Right lobe of liver (tissue), 6 donors: ENCODE data around the gene MPPED1. TPM values are rescaled to one million over a fixed set of nuclear protein-coding genes. Genes with fewer than 3 reads are reported as not detected.

Experiments used
- ATAC-seq, 4 donors: fragments of 200-7000 bp; cut with Tn5 transposase; one replicate each; pipeline ENCODE4 v1.9.1; 2020; ENCODE audit warnings: mild to moderate bottlenecking in 4 of 4, moderate library complexity in 4 of 4
- DNase-seq, 3 donors: peaks; one replicate each; pipeline ENCODE4 v3.0.0-alpha.2; 2020
- H3K27ac ChIP-seq, 3 donors: fragments of 200-600 bp; one replicate each; pipeline ENCODE4 v1.8.0; 2022
- H3K27me3 ChIP-seq, 2 donors: fragments of 200-600 bp; one replicate each; pipeline ENCODE4 v1.8.0; 2022
- H3K36me3 ChIP-seq, 4 donors: fragments of 200-600 bp; sonication (generic) in 1 of 4; one replicate each; pipeline versions ENCODE4 v1.5.1 to v1.8.0; 2017 to 2022; ENCODE audit warnings: control low read depth in 1 of 4
- H3K4me1 ChIP-seq, 4 donors: fragments of 200-600 bp; sonication (generic) in 1 of 4; one replicate each; pipeline versions ENCODE4 v1.5.1 to v1.8.0; 2017 to 2022; ENCODE audit warnings: control low read depth in 1 of 4
- H3K4me3 ChIP-seq, 3 donors: fragments of 200-600 bp; one replicate each; pipeline ENCODE4 v1.8.0; 2022
- H3K9me3 ChIP-seq, 4 donors: fragments of 200-600 bp; sonication (generic) in 1 of 4; one replicate each; pipeline versions ENCODE4 v1.5.1 to v1.8.0; 2017 to 2022; ENCODE audit warnings: control low read depth in 1 of 4
- CTCF ChIP-seq, 4 donors: fragments of 200-600 bp in 3 of 4; fragments of 450-650 bp in 1 of 4; IDR thresholded peaks; one replicate each; pipeline versions ENCODE4 v1.5.1 to v1.8.0; 2016 to 2022; ENCODE audit warnings: antibody characterized with exemption in 4 of 4, mild to moderate bottlenecking in 2 of 4
- POLR2A ChIP-seq: fragments of 450-650 bp; IDR thresholded peaks from one replicate; pipeline ENCODE4 v1.6.1; 2017; ENCODE audit warnings: antibody characterized with exemption, mild to moderate bottlenecking
- WGBS: methylation state at CpG from one replicate; pipeline ENCODE4 v1.1.6; 2018; ENCODE audit warnings: low coverage, low lambda C conversion rate; ENCODE audit not compliant: insufficient coverage; ENCODE audit errors: missing lambda C conversion rate; 5-methylcytosine and 5-hydroxymethylcytosine counted together
- intact Hi-C, 2 donors: fragments of 100-400 bp; cut with DNase I; formaldehyde crosslinking; loops; one replicate each; pipeline versions ENCODE4 v1.11.2 to v1.14.1; 2022
- total RNA-seq, 6 experiments: library from RNA; depleted of rRNA in 2 of 6; stranded (reverse); fragments of >200 nt in 2 of 6; fragmentation: NEBNext Ultra II Directional in 3 of 6; extraction: Animal tissue kit (Norgen Biotek cat#: 25700) in 3 of 6; gene quantifications; one replicate each; pipeline versions ENCODE4 v1.1.0 to v1.2.4, GENCODE V29; 2016 to 2023
- donor health status: DM: no; HTN: yes; CAD: no.
- donor health status: DM: no; HTN: no; CAD: no.
- donor health status: DM: no; HTN: no; CAD: no.
- donor health status: DM: no; HTN: yes; CAD: no.
- donor health status: DM: no; HTN: yes; CAD: no.

The MPPED1 gene
- total RNA-seq, 6 experiments from 2014 or later, result 2.4 to 13.8 (median 11.3) TPM

DNA sequence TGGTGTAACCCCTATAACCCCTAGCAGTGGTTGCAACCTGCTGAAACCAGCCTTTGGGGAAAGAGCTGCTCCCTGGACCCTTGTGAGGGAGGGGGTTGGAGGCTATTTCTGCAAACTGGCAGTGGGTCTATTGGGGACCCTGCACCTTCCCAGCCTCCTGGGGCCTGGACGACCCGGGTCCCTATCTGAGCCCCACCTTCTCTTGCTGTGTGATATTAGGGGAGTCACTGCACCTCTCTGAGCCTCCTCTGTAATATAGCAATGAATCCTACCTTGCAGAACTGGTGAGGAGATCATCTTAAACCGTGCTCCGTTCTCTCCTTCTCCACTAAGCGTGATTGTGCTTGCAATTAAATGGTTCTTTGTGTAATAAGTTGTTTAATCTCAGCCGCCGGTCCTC is 24.0 kb upstream of the MPPED1 start:
- intact Hi-C loops, result loop anchor here (5.0 kb wide), 4 partner anchors 89 to 439 kb away; no protein-coding TSS in a partner anchor
- TF ChIP-seq POLR2A (no peak), CTCF (IDR thresholded peaks at IDR 0.05) (no peak)
- no peak overlapping the region for H3K27ac ChIP-seq
- no peaks in the 10 kb centered on the region for H3K36me3 ChIP-seq
- WGBS, result 68% methylated on average over 5 of the region's 7 CpGs
- no peaks in the 10 kb centered on the region for H3K9me3 ChIP-seq
- DNase-seq (no peak), ATAC-seq (no peak)
- no peaks in the 10 kb centered on the region for H3K27me3 ChIP-seq
- H3K4me3 ChIP-seq, result no peak overlapping the region
- peaks cover 0 to 41% (median 19%) of the 10 kb centered on the region in 4 donors for H3K4me1 ChIP-seq

DNA sequence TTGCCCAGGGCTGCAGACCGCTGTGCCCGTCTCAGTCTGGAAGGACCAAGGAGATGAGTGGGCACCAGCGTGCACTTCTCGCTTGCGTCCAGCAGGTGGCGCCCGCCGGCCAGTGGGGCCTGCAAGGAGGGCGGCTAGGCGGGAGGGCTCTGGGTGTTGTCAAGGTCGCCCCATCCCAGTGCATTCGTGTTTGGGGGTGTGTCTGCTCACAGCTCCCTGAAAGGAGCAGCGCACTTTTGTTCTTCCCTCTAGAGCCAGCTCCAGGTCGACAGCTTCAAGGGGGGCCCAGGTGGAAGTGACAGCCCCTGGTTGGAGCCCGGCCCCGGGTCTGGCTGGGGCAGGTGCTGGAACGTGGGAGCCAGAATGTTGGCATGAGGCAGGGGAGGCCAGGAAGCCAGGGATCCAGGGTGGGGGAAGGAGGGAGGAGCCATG is 23.4 kb upstream of the MPPED1 start:
- DNase-seq, result peak; percentile 80 to 85 (median 81)
- H3K27me3 ChIP-seq, result no peaks in the 10 kb centered on the region
- intact Hi-C loops, result loop anchor here (5.0 kb wide), 4 partner anchors 89 to 439 kb away; no protein-coding TSS in a partner anchor
- no peak overlapping the region for H3K4me3 ChIP-seq
- 4% methylated on average over 14 of the region's 17 CpGs for WGBS
- H3K27ac ChIP-seq, result peak overlapping the region in 2 of 3 donors; percentile 22 to 40
- TF ChIP-seq POLR2A (no peak), CTCF (IDR thresholded peaks at IDR 0.05) (peak; percentile 95 to 100 (median 98))
- ATAC-seq, result peak; percentile 65 to 79 (median 72)
- H3K4me1 ChIP-seq, result peaks cover 0 to 41% (median 19%) of the 10 kb centered on the region in 4 donors
- H3K36me3 ChIP-seq, result no peaks in the 10 kb centered on the region
- no peaks in the 10 kb centered on the region for H3K9me3 ChIP-seq

DNA sequence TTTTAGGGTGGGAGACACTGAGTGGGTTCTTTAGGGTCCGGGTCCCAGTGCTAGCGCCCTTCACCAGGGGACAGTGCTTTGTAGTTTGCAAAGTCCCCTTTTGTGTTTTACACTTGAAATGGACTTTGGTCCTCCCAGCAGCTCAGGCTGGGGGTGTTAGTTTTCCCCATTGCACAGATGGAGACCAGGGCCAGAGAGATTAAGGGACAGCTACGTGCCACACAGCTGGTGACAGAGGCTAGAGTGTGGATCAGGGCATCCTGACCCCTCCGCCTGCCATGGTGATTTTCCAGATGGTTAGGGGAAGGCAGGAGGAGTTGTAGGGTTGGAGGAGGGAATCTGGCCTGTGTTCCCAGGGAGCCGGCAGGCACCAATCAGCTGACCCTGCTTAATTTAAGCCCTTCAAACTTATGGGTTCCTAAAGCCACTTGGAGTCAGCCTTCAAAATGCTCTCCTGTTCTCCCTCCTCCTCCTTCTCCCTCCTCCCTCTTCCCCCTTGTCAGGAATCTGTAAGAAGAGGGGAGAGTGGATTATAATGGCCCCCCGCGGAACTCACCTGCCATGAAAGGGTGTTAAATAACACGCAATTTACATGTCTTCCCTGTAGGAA is 22.5 kb upstream of the MPPED1 start:
- Histone ChIP-seq H3K9me3 (no peaks in the 10 kb centered on the region), H3K27ac (peak overlapping the region; percentile 22 to 79 (median 40)), H3K27me3 (no peaks in the 10 kb centered on the region), H3K4me1 (peaks cover 0 to 41% (median 19%) of the 10 kb centered on the region in 4 donors), H3K36me3 (no peaks in the 10 kb centered on the region), H3K4me3 (no peak overlapping the region)
- intact Hi-C loops, result loop anchor here (5.0 kb wide), 4 partner anchors 88 to 438 kb away; no protein-coding TSS in a partner anchor
- 61% methylated on average over 6 of the region's 8 CpGs for WGBS
- peak in 1 of 3 donors; percentile 61 for DNase-seq
- TF ChIP-seq POLR2A, result peak; percentile 26
- TF ChIP-seq CTCF (IDR thresholded peaks at IDR 0.05), result no peak
- ATAC-seq, result peak; percentile 4 to 51 (median 44)

DNA sequence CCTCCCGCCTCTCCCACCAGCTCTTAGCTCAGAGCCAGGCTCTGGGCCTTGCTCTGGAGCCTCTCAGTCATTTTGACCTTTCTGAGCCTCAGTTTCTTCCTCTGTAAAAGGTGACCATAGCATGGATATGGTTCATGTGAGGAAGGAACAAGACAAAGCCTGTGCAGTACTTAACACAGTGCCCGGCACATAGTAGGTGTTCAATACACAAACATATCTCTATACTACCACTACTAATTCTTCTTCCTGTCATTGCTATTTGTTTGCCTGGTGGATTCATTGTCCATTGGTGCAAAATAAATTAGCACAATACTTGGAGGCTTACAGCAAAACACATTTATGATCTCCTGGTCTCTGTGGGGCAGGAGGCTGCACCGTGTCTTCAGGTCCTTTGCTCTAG is 21.6 kb upstream of the MPPED1 start:
- DNase-seq (no peak), ATAC-seq (no peak)
- H3K27me3 ChIP-seq, result no peaks in the 10 kb centered on the region
- H3K4me3 ChIP-seq, result no peak overlapping the region
- 76% methylated on average over 2 of the region's 3 CpGs for WGBS
- no peaks in the 10 kb centered on the region for H3K9me3 ChIP-seq
- intact Hi-C loops, result no loop called here
- H3K4me1 ChIP-seq, result peaks cover 0 to 41% (median 19%) of the 10 kb centered on the region in 4 donors
- H3K27ac ChIP-seq, result peak overlapping the region; percentile 12 to 92 (median 79)
- H3K36me3 ChIP-seq, result no peaks in the 10 kb centered on the region
- TF ChIP-seq CTCF (IDR thresholded peaks at IDR 0.05) (no peak), POLR2A (no peak)
